ENCODE measurements around the gene MRAS.

DNA sequence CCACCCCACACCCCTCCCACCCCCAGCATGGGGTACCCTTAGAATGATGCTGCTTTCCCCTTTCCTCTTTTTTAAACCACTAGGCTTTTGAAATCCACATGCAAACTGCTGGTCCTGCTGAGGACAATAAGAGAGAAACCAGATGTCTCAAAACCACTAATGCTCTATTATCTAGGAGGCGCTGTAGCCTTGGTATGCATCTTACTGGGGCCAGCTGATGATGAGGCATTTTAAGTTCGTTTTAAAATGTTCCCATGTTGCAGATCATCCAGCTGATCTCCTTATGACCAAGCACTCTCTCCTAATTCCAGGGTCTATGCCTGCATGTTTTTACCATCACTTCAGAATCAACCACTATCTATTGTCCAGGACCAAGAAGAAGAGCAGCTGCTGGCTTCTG is 20.0 kb upstream of the MRAS start:
- TF ChIP-seq, protein P1, sequence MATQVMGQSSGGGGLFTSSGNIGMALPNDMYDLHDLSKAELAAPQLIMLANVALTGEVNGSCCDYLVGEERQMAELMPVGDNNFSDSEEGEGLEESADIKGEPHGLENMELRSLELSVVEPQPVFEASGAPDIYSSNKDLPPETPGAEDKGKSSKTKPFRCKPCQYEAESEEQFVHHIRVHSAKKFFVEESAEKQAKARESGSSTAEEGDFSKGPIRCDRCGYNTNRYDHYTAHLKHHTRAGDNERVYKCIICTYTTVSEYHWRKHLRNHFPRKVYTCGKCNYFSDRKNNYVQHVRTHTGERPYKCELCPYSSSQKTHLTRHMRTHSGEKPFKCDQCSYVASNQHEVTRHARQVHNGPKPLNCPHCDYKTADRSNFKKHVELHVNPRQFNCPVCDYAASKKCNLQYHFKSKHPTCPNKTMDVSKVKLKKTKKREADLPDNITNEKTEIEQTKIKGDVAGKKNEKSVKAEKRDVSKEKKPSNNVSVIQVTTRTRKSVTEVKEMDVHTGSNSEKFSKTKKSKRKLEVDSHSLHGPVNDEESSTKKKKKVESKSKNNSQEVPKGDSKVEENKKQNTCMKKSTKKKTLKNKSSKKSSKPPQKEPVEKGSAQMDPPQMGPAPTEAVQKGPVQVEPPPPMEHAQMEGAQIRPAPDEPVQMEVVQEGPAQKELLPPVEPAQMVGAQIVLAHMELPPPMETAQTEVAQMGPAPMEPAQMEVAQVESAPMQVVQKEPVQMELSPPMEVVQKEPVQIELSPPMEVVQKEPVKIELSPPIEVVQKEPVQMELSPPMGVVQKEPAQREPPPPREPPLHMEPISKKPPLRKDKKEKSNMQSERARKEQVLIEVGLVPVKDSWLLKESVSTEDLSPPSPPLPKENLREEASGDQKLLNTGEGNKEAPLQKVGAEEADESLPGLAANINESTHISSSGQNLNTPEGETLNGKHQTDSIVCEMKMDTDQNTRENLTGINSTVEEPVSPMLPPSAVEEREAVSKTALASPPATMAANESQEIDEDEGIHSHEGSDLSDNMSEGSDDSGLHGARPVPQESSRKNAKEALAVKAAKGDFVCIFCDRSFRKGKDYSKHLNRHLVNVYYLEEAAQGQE (IDR thresholded peaks at IDR 0.05; ENCODE audit: low read depth): no peak
- TF ChIP-seq RAD21 (IDR thresholded peaks at IDR 0.05; ENCODE audit: low read depth) (no peak), CEBPB (IDR thresholded peaks at IDR 0.05) (no peak), FOXM1 (IDR thresholded peaks at IDR 0.05; ENCODE audit: borderline replicate concordance, low read depth) (no peak), CREB1 (IDR thresholded peaks at IDR 0.05; ENCODE audit: low read depth) (no peak), EGR1 (IDR thresholded peaks at IDR 0.05) (no peak), EP300 (IDR thresholded peaks at IDR 0.05; ENCODE audit: borderline replicate concordance) (no peak), YY1 (IDR thresholded peaks at IDR 0.05; ENCODE audit: low read depth) (no peak)
- TF ChIP-seq, protein P2, sequence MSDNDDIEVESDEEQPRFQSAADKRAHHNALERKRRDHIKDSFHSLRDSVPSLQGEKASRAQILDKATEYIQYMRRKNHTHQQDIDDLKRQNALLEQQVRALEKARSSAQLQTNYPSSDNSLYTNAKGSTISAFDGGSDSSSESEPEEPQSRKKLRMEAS (IDR thresholded peaks at IDR 0.05): no peak
